ENCODE results near the gene MYL12A.

The MYL12A gene

GRCh38 chr18:3225588-3225987 lies 22.0 kb upstream of the MYL12A start:
- no peak for DNase-seq (ENCODE audit: low read depth)

GRCh38 chr18:3226048-3226447 lies 21.6 kb upstream of the MYL12A start:
- no peak for DNase-seq (ENCODE audit: low read depth)

- DNase-seq (ENCODE audit: low read depth): no peak
Measured at GRCh38 chr18:3230401-3231334, 16.9 kb upstream of the MYL12A start.

- DNase-seq (ENCODE audit: low read depth): no peak
Measured at GRCh38 chr18:3233004-3233403, 14.6 kb upstream of the MYL12A start.

- no peak for DNase-seq (ENCODE audit: low read depth)
Measured at GRCh38 chr18:3233433-3234168, 14.0 kb upstream of the MYL12A start.

- DNase-seq (ENCODE audit: low read depth): no peak
Measured at GRCh38 chr18:3234457-3234856, 13.1 kb upstream of the MYL12A start.

GRCh38 chr18:3235846-3236245 lies 11.8 kb upstream of the MYL12A start:
- DNase-seq (ENCODE audit: low read depth): no peak

GRCh38 chr18:3236470-3236869 lies 11.1 kb upstream of the MYL12A start:
- DNase-seq (ENCODE audit: low read depth): no peak

- DNase-seq (ENCODE audit: low read depth): no peak
Measured at GRCh38 chr18:3238742-3239141, 8.9 kb upstream of the MYL12A start.

GRCh38 chr18:3245185-3245564 lies 2.4 kb upstream of the MYL12A start:
- DNase-seq (ENCODE audit: low read depth): no peak

- DNase-seq (ENCODE audit: low read depth): peak; percentile 59
Measured at GRCh38 chr18:3245853-3246634, 1.6 kb upstream of the MYL12A start.

GRCh38 chr18:3246635-3247239 lies 864 bp upstream of the MYL12A start:
- DNase-seq (ENCODE audit: low read depth): no peak

- DNase-seq (ENCODE audit: low read depth): no peak
Measured at GRCh38 chr18:3248062-3248657, 559 bp downstream of the MYL12A start.

GRCh38 chr18:3248658-3249359 lies 1.2 kb downstream of the MYL12A start:
- no peak for DNase-seq (ENCODE audit: low read depth)

- no peak for DNase-seq (ENCODE audit: low read depth)
Measured at GRCh38 chr18:3250237-3251107, 2.9 kb downstream of the MYL12A start.

- no peak for DNase-seq (ENCODE audit: low read depth)
Measured at GRCh38 chr18:3251249-3251962, 3.8 kb downstream of the MYL12A start.

GRCh38 chr18:3251963-3252277 lies 4.3 kb downstream of the MYL12A start:
- no peak for DNase-seq (ENCODE audit: low read depth)

GRCh38 chr18:3252843-3253242 lies 5.2 kb downstream of the MYL12A start:
- DNase-seq (ENCODE audit: low read depth): no peak

GRCh38 chr18:3254725-3255124 lies 7.1 kb downstream of the MYL12A start:
- DNase-seq (ENCODE audit: low read depth): no peak

Data from activated gamma-delta T cell treated with anti-CD3 and anti-CD28 coated beads, Interleukin-2, amount 50 U/mL, for 16 hours (primary cell).